Hepatocyte (in vitro differentiated cells): ENCODE results near the gene CHCHD10.

Source experiments
- CTCF ChIP-seq: fragments of 200-600 bp; sonication (generic); IDR thresholded peaks from 2 replicates; pipeline ENCODE4 v1.5.1; 2016; ENCODE audit warnings: antibody characterized with exemption, mild to moderate bottlenecking; ENCODE audit not compliant: poor library complexity
- EZH2 ChIP-seq: fragments of 200-600 bp; sonication (generic); IDR thresholded peaks from 2 replicates; pipeline ENCODE4 v1.6.1; 2016; ENCODE audit warnings: antibody characterized with exemption, mild to moderate bottlenecking, borderline replicate concordance

GRCh38 chr22:23779083-23779482, 11.3 kb upstream of the CHCHD10 start:
- TF ChIP-seq EZH2 (no peak), CTCF (no peak)
